Suprapubic skin (tissue), 4 donors: ENCODE results near the gene RPL35.
"Not testable (repeated sequence)": the region's sequence is repeated elsewhere in the genome, so short reads cannot be mapped to it uniquely, and the experiment has no call there.

ENCODE experiments used
- CTCF ChIP-seq, 2 donors: fragments of 200-600 bp in 1 of 2; fragments of 450-650 bp in 1 of 2; sonication (generic) in 1 of 2; IDR thresholded peaks; one replicate each; pipeline ENCODE4 v1.5.1; 2016 to 2019; ENCODE audit warnings: antibody characterized with exemption in 2 of 2, mild to moderate bottlenecking in 1 of 2, moderate library complexity in 1 of 2
- EP300 ChIP-seq: sonication (generic); formaldehyde crosslinking; IDR thresholded peaks from one replicate; pipeline ENCODE4 v1.6.1; 2017; ENCODE audit warnings: antibody characterized with exemption
- POLR2A ChIP-seq, 2 donors: fragments of 450-650 bp; IDR thresholded peaks; one replicate each; pipeline ENCODE4 v1.6.1; 2017; ENCODE audit warnings: antibody characterized with exemption in 2 of 2, mild to moderate bottlenecking in 2 of 2, moderate library complexity in 2 of 2
- POLR2AphosphoS5 ChIP-seq, 3 donors: sonication (generic); formaldehyde crosslinking; IDR thresholded peaks; one replicate each; pipeline ENCODE4 v1.6.1; 2017; ENCODE audit warnings: antibody characterized with exemption in 3 of 3

GRCh38 chr9:124838132-124838531 is 23.6 kb downstream of the RPL35 start:
- TF ChIP-seq CTCF (IDR thresholded peaks at IDR 0.05); POLR2AphosphoS5 (IDR thresholded peaks at IDR 0.05); POLR2A (IDR thresholded peaks at IDR 0.05); EP300: not testable (repeated sequence)
